H1 (cell line): ENCODE results near the gene GABARAPL1. TPM values are rescaled to one million over a fixed set of nuclear protein-coding genes. Genes with fewer than 3 reads are reported as not detected.

Source experiments
- CTCF ChIA-PET: fragments of 300-600 bp; sonication (Branson Sonifier 250); formaldehyde crosslinking; loops from one replicate; lab custom pipeline; 2021; ENCODE audit not compliant: partially characterized antibody; lab: Charles Lee
- POLR2A ChIA-PET: fragments of 300-600 bp; sonication (Branson Sonifier 250); formaldehyde crosslinking; loops from one replicate; lab custom pipeline; 2021; ENCODE audit warnings: inconsistent platforms; ENCODE audit not compliant: partially characterized antibody; lab: Charles Lee
- DNase-seq, 2 experiments: peaks; one replicate each; pipeline versions ENCODE4 v3.0.0 to v3.0.0-alpha.2; 2010 to 2022; ENCODE audit warnings: low spot score in 2 of 2, low read depth in 1 of 2, mixed read lengths in 1 of 2
- FAIRE-seq: peaks from 2 replicates; lab custom pipeline; 2011; peaks lifted over from hg19 to GRCh38; lab: Jason Lieb, UNC
- H2AFZ ChIP-seq: 2 replicates; pipeline ENCODE4 v1.8.1; 2012; ENCODE audit warnings: low read length, inconsistent platforms
- H2AK5ac ChIP-seq: 2 replicates; pipeline ENCODE4 v1.6.1; 2013; ENCODE audit warnings: low read depth, low read length
- H2BK120ac ChIP-seq: replicated peaks from 2 replicates; pipeline ENCODE3; 2013; ENCODE audit warnings: low read depth, low read length, inconsistent platforms
- H2BK12ac ChIP-seq: 2 replicates; pipeline ENCODE4 v1.6.1; 2013; ENCODE audit warnings: low read depth, low read length
- H2BK15ac ChIP-seq: 2 replicates; pipeline ENCODE4 v1.6.1; 2013; ENCODE audit warnings: low read length
- H2BK20ac ChIP-seq: 2 replicates; pipeline ENCODE4 v1.6.1; 2013; ENCODE audit warnings: low read length
- H2BK5ac ChIP-seq: 2 replicates; pipeline ENCODE4 v1.6.1; 2013; ENCODE audit warnings: low read depth, low read length
- H3K14ac ChIP-seq: 2 replicates; pipeline ENCODE4 v1.6.1; 2013; ENCODE audit warnings: inconsistent platforms; ENCODE audit not compliant: insufficient read length
- H3K18ac ChIP-seq: 2 replicates; pipeline ENCODE4 v1.6.1; 2013; ENCODE audit warnings: low read length; ENCODE audit errors: extremely low read depth
- H3K23ac ChIP-seq: 2 replicates; pipeline ENCODE4 v1.6.1; 2013; ENCODE audit warnings: inconsistent platforms; ENCODE audit not compliant: insufficient read length
- H3K23me2 ChIP-seq: 2 replicates; pipeline ENCODE4 v1.6.1; 2013; ENCODE audit warnings: low read depth, low read length
- H3K27ac ChIP-seq: 2 replicates; pipeline ENCODE4 v1.6.1; 2011; ENCODE audit warnings: low read depth, low read length, inconsistent platforms
- H3K27me3 ChIP-seq, 4 experiments: replicated peaks in 1 of 4; 1 replicate in 1 of 4; 2 replicates in 3 of 4; pipeline versions ENCODE4 v1.6.1 to v1.8.1; 2011 to 2013; ENCODE audit warnings: low read length in 3 of 4, mild to moderate bottlenecking in 3 of 4, inconsistent platforms in 2 of 4, mixed read lengths in 2 of 4, moderate library complexity in 1 of 4; ENCODE audit not compliant: control insufficient read depth in 3 of 4, insufficient read depth in 3 of 4; ENCODE audit errors: extremely low read depth in 1 of 4
- H3K36me3 ChIP-seq, 4 experiments: 2 replicates each; pipeline versions ENCODE4 v1.6.1 to v1.8.1; 2011 to 2013; ENCODE audit warnings: mild to moderate bottlenecking in 4 of 4, low read length in 3 of 4, moderate library complexity in 2 of 4, control low read depth in 1 of 4, inconsistent platforms in 1 of 4; ENCODE audit not compliant: insufficient read depth in 4 of 4, control insufficient read depth in 2 of 4
- H3K4ac ChIP-seq: replicated peaks from 2 replicates; pipeline ENCODE3; 2013; ENCODE audit warnings: low read length, low read depth, mixed read lengths, inconsistent platforms; ENCODE audit not compliant: insufficient read length
- H3K4me1 ChIP-seq, 4 experiments: replicated peaks in 1 of 4; 1 replicate in 1 of 4; 2 replicates in 3 of 4; pipeline versions ENCODE4 v1.6.1 to v1.8.1; 2011 to 2013; ENCODE audit warnings: low read length in 3 of 4, inconsistent platforms in 2 of 4, mixed read lengths in 1 of 4; ENCODE audit not compliant: insufficient read depth in 4 of 4, control insufficient read depth in 3 of 4
- H3K4me2 ChIP-seq, 2 experiments: 2 replicates each; pipeline versions ENCODE4 v1.6.1 to v1.8.1; 2011 to 2013; ENCODE audit warnings: low read depth in 2 of 2, low read length in 2 of 2, control low read depth in 1 of 2, inconsistent platforms in 1 of 2, mild to moderate bottlenecking in 1 of 2; ENCODE audit not compliant: insufficient read depth in 1 of 2
- H3K4me3 ChIP-seq, 4 experiments: fragments of 200-600, 300-600 bp in 1 of 4; sonication (generic), shearing (Covaris generic), sonication (Bioruptor Twin) in 1 of 4; 2 replicates each; pipeline versions ENCODE4 v1.5.1 to v1.8.1; 2011 to 2016; ENCODE audit warnings: low read length in 4 of 4, low read depth in 3 of 4, control low read depth in 2 of 4, inconsistent platforms in 2 of 4, mild to moderate bottlenecking in 2 of 4, mixed read lengths in 1 of 4, moderate library complexity in 1 of 4; ENCODE audit not compliant: insufficient read depth in 2 of 4; ENCODE audit errors: extremely low read depth in 1 of 4
- H3K56ac ChIP-seq: replicated peaks from 2 replicates; pipeline ENCODE3; 2013; ENCODE audit warnings: low read depth, mild to moderate bottlenecking, mixed read lengths, low read length, inconsistent platforms; ENCODE audit not compliant: insufficient read length
- H3K79me1 ChIP-seq: 2 replicates; pipeline ENCODE4 v1.6.1; 2013; ENCODE audit warnings: low read depth, low read length, control low read depth
- H3K79me2 ChIP-seq, 2 experiments: 2 replicates each; pipeline versions ENCODE4 v1.6.1 to v1.8.1; 2012 to 2013; ENCODE audit warnings: low read length in 2 of 2, mild to moderate bottlenecking in 2 of 2, inconsistent platforms in 1 of 2; ENCODE audit not compliant: insufficient read depth in 2 of 2, control insufficient read depth in 1 of 2
- H3K9ac ChIP-seq, 4 experiments: replicated peaks in 1 of 4; 1 replicate in 1 of 4; 2 replicates in 3 of 4; pipeline versions ENCODE4 v1.6.1 to v1.8.1; 2011 to 2013; ENCODE audit warnings: low read depth in 3 of 4, low read length in 3 of 4, control low read depth in 2 of 4, mild to moderate bottlenecking in 2 of 4, moderate library complexity in 2 of 4, inconsistent platforms in 1 of 4; ENCODE audit errors: extremely low read depth in 1 of 4
- H3K9me3 ChIP-seq, 2 experiments: 2 replicates each; pipeline versions ENCODE4 v1.6.1 to v1.8.1; 2012 to 2013; ENCODE audit warnings: mild to moderate bottlenecking in 2 of 2, moderate library complexity in 2 of 2, control low read depth in 1 of 2, inconsistent platforms in 1 of 2, low read depth in 1 of 2, low read length in 1 of 2, mixed read lengths in 1 of 2; ENCODE audit not compliant: insufficient read depth in 2 of 2
- H4K20me1 ChIP-seq, 2 experiments: replicated peaks in 1 of 2; 2 replicates each; pipeline versions ENCODE3 to v1.8.1; 2011 to 2013; ENCODE audit warnings: inconsistent platforms in 2 of 2, low read length in 2 of 2, mild to moderate bottlenecking in 1 of 2; ENCODE audit not compliant: insufficient read depth in 2 of 2, control insufficient read depth in 1 of 2
- H4K5ac ChIP-seq: 2 replicates; pipeline ENCODE4 v1.6.1; 2013; ENCODE audit warnings: low read length, low read depth, mixed read lengths, inconsistent platforms; ENCODE audit not compliant: insufficient read length
- H4K8ac ChIP-seq: 2 replicates; pipeline ENCODE4 v1.8.0; 2013; ENCODE audit warnings: mild to moderate bottlenecking, moderate library complexity, low read length, inconsistent platforms; ENCODE audit not compliant: insufficient read depth; ENCODE audit errors: extremely low read depth
- H4K91ac ChIP-seq: replicated peaks from 2 replicates; pipeline ENCODE3; 2013; ENCODE audit warnings: low read length, mixed read lengths, inconsistent platforms; ENCODE audit not compliant: insufficient read length
- ZNF274 ChIP-seq: IDR thresholded peaks from 2 replicates; pipeline ENCODE4 v1.7.0; 2012; ENCODE audit warnings: low read length, borderline replicate concordance; ENCODE audit errors: extremely low read depth
- WGBS, 2 experiments: shearing (Covaris generic) in 1 of 2; methylation state at CpG; one replicate each; pipeline versions ENCODE4 v1.1.6 to v1.1.7; 2013 to 2015; ENCODE audit warnings: low lambda C conversion rate in 2 of 2, mixed read lengths in 2 of 2, inconsistent platforms in 1 of 2, low coverage in 1 of 2, missing lambda C conversion rate in 1 of 2; ENCODE audit not compliant: insufficient replicate concordance in 2 of 2, insufficient coverage in 1 of 2, insufficient read length in 1 of 2; ENCODE audit errors: extremely low coverage in 1 of 2, missing lambda C conversion rate in 1 of 2; 5-methylcytosine and 5-hydroxymethylcytosine counted together
- polyA plus RNA-seq, 7 experiments: library from polyadenylated mRNA; depleted of rRNA in 3 of 7; stranded (reverse) in 5 of 7; unstranded in 2 of 7; fragments of >200 nt in 5 of 7; fragments of 200-250 nt in 2 of 7; gene quantifications; 1 replicate in 5 of 7; 2 replicates in 1 of 7; 4 replicates in 1 of 7; pipeline versions ENCODE4 v1.2.1 to v1.2.3, GENCODE V29; 2011 to 2013; ENCODE audit warnings: missing spikeins in 2 of 7, mixed read lengths in 2 of 7
- total RNA-seq: library from RNA; stranded (reverse); fragmentation: NEBNext Ultra II Directional; extraction: Animal tissue kit (Norgen Biotek cat#: 25700); gene quantifications from 2 replicates; pipeline ENCODE4 v1.2.1, GENCODE V29; 2021

Gene GABARAPL1
- total and polyA plus RNA-seq, 2 of the 8 experiments (the other 6 are each of a cell fraction or from before 2014, with no cell fraction given): 56.1 to 87.9 TPM

- H3K79me2 ChIP-seq: no peaks in the 10 kb centered on the region
- no peak overlapping the region for H3K27ac ChIP-seq
- CTCF ChIA-PET: interaction anchor here (5.0 kb wide), 1 partner anchor 9 kb away, joined by 30 read pairs; no protein-coding TSS in a partner anchor
- no peaks in the 10 kb centered on the region for H3K4me1 ChIP-seq
- TF ChIP-seq ZNF274: no peak
- peak overlapping the region; percentile 12 for H3K56ac ChIP-seq
- H3K79me1 ChIP-seq: no peaks in the 10 kb centered on the region
- H2AK5ac ChIP-seq: no peak overlapping the region
- H4K91ac ChIP-seq: no peak overlapping the region
- no peak overlapping the region for H3K18ac ChIP-seq
- H3K4ac ChIP-seq: no peak overlapping the region
- no peak for FAIRE-seq
- H3K36me3 ChIP-seq: peaks cover 6 to 28% (median 23%) of the 10 kb centered on the region in 4 experiments; a peak in 7 of 8 replicates
- no peaks in the 10 kb centered on the region for H3K23me2 ChIP-seq
- no peak overlapping the region for H2BK120ac ChIP-seq
- no peak overlapping the region for H3K4me2 ChIP-seq
- H3K9ac ChIP-seq: no peak overlapping the region
- H4K5ac ChIP-seq: no peak overlapping the region
- no peaks in the 10 kb centered on the region for H3K27me3 ChIP-seq
- no peak overlapping the region for H2BK5ac ChIP-seq
- no peak overlapping the region for H3K23ac ChIP-seq
- H3K14ac ChIP-seq: no peak overlapping the region
- no peak overlapping the region for H2BK12ac ChIP-seq
- 100% methylated on average over 1 of the region's 1 CpG; no CpG with 5 or more reads in 1 of the 2 experiments for WGBS, 2 experiments
- no peak for DNase-seq
- H2AFZ ChIP-seq: no peak overlapping the region
- POLR2A ChIA-PET: interaction anchor here (1.0 to 1.2 kb wide), 2 partner anchors 10 to 387 kb away, joined by 3 read pairs; partner anchors contain the start of gene MAGOHB
- H2BK15ac ChIP-seq: no peak overlapping the region
- H3K4me3 ChIP-seq: no peak overlapping the region
- no peaks in the 10 kb centered on the region for H3K9me3 ChIP-seq
- peaks cover 0 to 2% of the 10 kb centered on the region in 2 experiments for H4K20me1 ChIP-seq
- H2BK20ac ChIP-seq: no peak overlapping the region
- H4K8ac ChIP-seq: no peak overlapping the region
Observed at GRCh38 chr12:10226731-10227130, 14.1 kb downstream of the GABARAPL1 start.
